ENCODE data around the gene ARHGAP15.

GRCh38 chr2:143718745-143719144, 589.5 kb downstream of the ARHGAP15 start:
- TF ChIP-seq CTCF (IDR thresholded peaks at IDR 0.05; ENCODE audit: insufficient read depth, low read length): no peak
- no peak for TF ChIP-seq POLR2AphosphoS5 (IDR thresholded peaks at IDR 0.05; ENCODE audit: low read depth)
- TF ChIP-seq SPI1 (IDR thresholded peaks at IDR 0.05; ENCODE audit: borderline replicate concordance, low read depth): no peak
- TF ChIP-seq REST (IDR thresholded peaks at IDR 0.05; ENCODE audit: insufficient replicate concordance, low read depth): no peak
- TF ChIP-seq GABPA (IDR thresholded peaks at IDR 0.05; ENCODE audit: low read depth): no peak

Measured in HL-60 (cell line).